K562 (cell line): Measurements from ENCODE around the gene SERPIND1. TPM values are rescaled to one million over a fixed set of nuclear protein-coding genes. Genes with fewer than 3 reads are reported as not detected.
A peak's percentile ranks its signal among the peaks of the same experiment; 100 is the strongest.

Experiments
- ATAC-seq: fragments of 200-7000 bp; cut with Tn5 transposase; 3 replicates; pipeline ENCODE4 v1.9.1; 2020; ENCODE audit warnings: moderate library complexity
- BruUV-seq: library from RNA; stranded (reverse); fragments of 400-500 nt; replicated peaks from 2 replicates; lab custom pipeline; 2021; lab: Mats Ljungman, UMichigan
- CTCF ChIA-PET: fragments of 300-600 bp; formaldehyde crosslinking; extraction: SDS; loops from one replicate; lab custom pipeline; 2021; ENCODE audit warnings: low intra/inter-chr PET ratio; lab: Yijun Ruan, JAX
- POLR2A ChIA-PET: fragments of 300-600, 350-650 bp; sonication (Branson Sonifier 250); formaldehyde crosslinking; extraction: SDS; loops from one replicate; lab custom pipeline; 2021; ENCODE audit warnings: antibody characterized with exemption, inconsistent platforms; lab: Yijun Ruan, JAX
- DNase-seq, 4 experiments: peaks; one replicate each; pipeline versions ENCODE4 v3.0.0 to v3.0.0-alpha.2; 2011 to 2018; ENCODE audit warnings: low spot score in 3 of 4, mixed read lengths in 3 of 4; ENCODE audit errors: extremely low read depth in 1 of 4
- FAIRE-seq: peaks from 2 replicates; lab custom pipeline; 2011; peaks lifted over from hg19 to GRCh38; lab: Jason Lieb, UNC
- H2AFZ ChIP-seq: 2 replicates; pipeline ENCODE4 v1.6.0; 2011; ENCODE audit warnings: low read depth, low read length, control low read depth, inconsistent platforms
- H3K27ac ChIP-seq: fragments of 200-600 bp; 3 replicates; pipeline ENCODE4 v1.8.0; 2011; ENCODE audit warnings: low read depth, mild to moderate bottlenecking, control low read depth, inconsistent platforms, low read length, moderate library complexity, mixed read lengths; ENCODE audit errors: extremely low read depth
- H3K27me3 ChIP-seq, 2 experiments: fragments of 300-600 bp in 1 of 2; 2 replicates in 1 of 2; 3 replicates in 1 of 2; pipeline versions ENCODE4 v1.6.0 to v1.8.0; 2011; ENCODE audit warnings: inconsistent platforms in 2 of 2, low read length in 2 of 2, mild to moderate bottlenecking in 1 of 2, mixed read lengths in 1 of 2, moderate library complexity in 1 of 2; ENCODE audit not compliant: control insufficient read depth in 2 of 2, insufficient read depth in 2 of 2
- H3K36me3 ChIP-seq: fragments of 300-600 bp; 3 replicates; pipeline ENCODE4 v1.8.0; 2011; ENCODE audit warnings: mild to moderate bottlenecking, low read length, inconsistent platforms; ENCODE audit not compliant: control insufficient read depth, insufficient read depth
- H3K4me1 ChIP-seq, 2 experiments: fragments of 200-600 bp in 1 of 2; replicated peaks in 1 of 2; 2 replicates in 1 of 2; 3 replicates in 1 of 2; pipeline versions ENCODE4 v1.5.1 to v1.8.0; 2011; ENCODE audit warnings: inconsistent platforms in 2 of 2, low read length in 2 of 2, mild to moderate bottlenecking in 1 of 2, mixed read lengths in 1 of 2, moderate library complexity in 1 of 2; ENCODE audit not compliant: control insufficient read depth in 2 of 2, insufficient read depth in 2 of 2
- H3K4me2 ChIP-seq: 2 replicates; pipeline ENCODE4 v1.6.1; 2011; ENCODE audit warnings: low read length, control low read depth, inconsistent platforms, mixed read lengths; ENCODE audit not compliant: insufficient read depth
- H3K4me3 ChIP-seq: fragments of 200-600 bp; sonication (generic), shearing (Covaris generic); 2 replicates; pipeline ENCODE4 v1.5.1; 2016; ENCODE audit warnings: control low read depth, inconsistent platforms
- H3K79me2 ChIP-seq: fragments of 200-600 bp; 3 replicates; pipeline ENCODE4 v1.8.0; 2011; ENCODE audit warnings: low read length, inconsistent platforms; ENCODE audit not compliant: control insufficient read depth, insufficient read depth
- H3K9ac ChIP-seq, 2 experiments: 2 replicates each; pipeline versions ENCODE4 v1.6.0 to v1.6.1; 2011; ENCODE audit warnings: low read depth in 2 of 2, low read length in 2 of 2, control low read depth in 1 of 2, inconsistent platforms in 1 of 2, mild to moderate bottlenecking in 1 of 2, mixed read lengths in 1 of 2; ENCODE audit not compliant: insufficient read depth in 1 of 2
- H3K9me1 ChIP-seq: one replicate; pipeline ENCODE4 v1.6.0; 2011; ENCODE audit warnings: inconsistent platforms, mild to moderate bottlenecking, low read length, moderate library complexity; ENCODE audit not compliant: control insufficient read depth, insufficient read depth
- H3K9me3 ChIP-seq: replicated peaks from 2 replicates; pipeline ENCODE4 v1.5.1; 2011; ENCODE audit warnings: low read depth, low read length, inconsistent platforms; ENCODE audit not compliant: control insufficient read depth, insufficient read depth
- H4K20me1 ChIP-seq: replicated peaks from 2 replicates; pipeline ENCODE4 v1.6.1; 2011; ENCODE audit warnings: low read length, inconsistent platforms, mixed read lengths; ENCODE audit not compliant: control insufficient read depth, insufficient read depth
- BMI1 ChIP-seq: fragments of 150-350 bp; IDR thresholded peaks from 2 replicates; pipeline ENCODE4 v1.6.1; 2014; ENCODE audit warnings: low read length
- CBFB ChIP-seq: sonication (generic); formaldehyde crosslinking; IDR thresholded peaks from 2 replicates; pipeline ENCODE4 v1.4.0; 2020; ENCODE audit warnings: mild to moderate bottlenecking, missing genetic modification reagents
- DMBX1 ChIP-seq: fragments of 250-450 bp; sonication (Bioruptor Pico); IDR thresholded peaks from 2 replicates; pipeline ENCODE4 v1.8.0; 2022; ENCODE audit warnings: inconsistent platforms, mild to moderate bottlenecking, moderate library complexity, borderline replicate concordance
- E2F6 ChIP-seq, 2 experiments: IDR thresholded peaks; 2 replicates each; pipeline ENCODE4 v1.6.1; 2011; ENCODE audit warnings: borderline replicate concordance in 1 of 2, control low read depth in 1 of 2, low read depth in 1 of 2, low read length in 1 of 2, mild to moderate bottlenecking in 1 of 2, mixed read lengths in 1 of 2, moderate library complexity in 1 of 2; ENCODE audit not compliant: insufficient read depth in 1 of 2, insufficient read length in 1 of 2, poor library complexity in 1 of 2, severe bottlenecking in 1 of 2; ENCODE audit errors: extremely low read depth in 1 of 2
- HDGF ChIP-seq: fragments of 450-650 bp; IDR thresholded peaks from 2 replicates; pipeline ENCODE4 v1.6.1; 2016
- HNRNPLL ChIP-seq: fragments of 200-400 bp; formaldehyde crosslinking; IDR thresholded peaks from 2 replicates; pipeline ENCODE4 v1.6.1; 2017; ENCODE audit warnings: low read length, low read depth, mild to moderate bottlenecking; ENCODE audit not compliant: poor library complexity, severe bottlenecking
- MED1 ChIP-seq: sonication (generic); formaldehyde crosslinking; IDR thresholded peaks from 2 replicates; pipeline ENCODE4 v1.8.1; 2023; ENCODE audit warnings: missing genetic modification reagents, borderline replicate concordance
- MYBL2 ChIP-seq, 2 experiments: fragments of 450-650 bp in 1 of 2; sonication (generic) in 1 of 2; formaldehyde crosslinking in 1 of 2; IDR thresholded peaks; 2 replicates each; pipeline versions ENCODE4 v1.6.1 to v1.8.1; 2017 to 2022; ENCODE audit warnings: borderline replicate concordance in 1 of 2, inconsistent platforms in 1 of 2, low read depth in 1 of 2, mild to moderate bottlenecking in 1 of 2, missing genetic modification reagents in 1 of 2, moderate library complexity in 1 of 2
- PBX2 ChIP-seq, 2 experiments: IDR thresholded peaks in 1 of 2; conservative IDR thresholded peaks in 1 of 2; 2 replicates each; pipeline ENCODE4 v1.6.1; 2016; ENCODE audit warnings: low read depth in 2 of 2, mild to moderate bottlenecking in 1 of 2, missing compliant biosample characterization in 1 of 2, missing genetic modification characterization in 1 of 2, moderate library complexity in 1 of 2
- PHB ChIP-seq: fragments of 250-450 bp; sonication (Bioruptor Pico); IDR thresholded peaks from 2 replicates; pipeline ENCODE4 v1.5.0; 2021
- PPARD ChIP-seq: fragments of 250-450 bp; sonication (Bioruptor Pico); IDR thresholded peaks from 2 replicates; pipeline ENCODE4 v1.8.0; 2022; ENCODE audit warnings: inconsistent platforms, mild to moderate bottlenecking, moderate library complexity
- RFX1 ChIP-seq: fragments of 450-650 bp; IDR thresholded peaks from 2 replicates; pipeline ENCODE4 v1.6.1; 2016; ENCODE audit warnings: mild to moderate bottlenecking, moderate library complexity
- SETDB1 ChIP-seq: IDR thresholded peaks from one replicate; pipeline ENCODE4 v1.6.1; 2012; ENCODE audit warnings: low read length, control low read depth, inconsistent platforms
- STAT5B ChIP-seq: fragments of 250-450 bp; sonication (Bioruptor Pico); IDR thresholded peaks from 2 replicates; pipeline ENCODE4 v1.8.0; 2021; ENCODE audit warnings: mild to moderate bottlenecking, inconsistent platforms
- WHSC1 ChIP-seq: IDR thresholded peaks from one replicate; pipeline ENCODE4 v1.6.1; 2012; ENCODE audit warnings: low read length, control low read depth, inconsistent platforms
- ZC3H8 ChIP-seq: fragments of 450-650 bp; IDR thresholded peaks from 2 replicates; pipeline ENCODE4 v1.6.1; 2017
- ZEB2 ChIP-seq: fragments of 450-650 bp; IDR thresholded peaks from 2 replicates; pipeline ENCODE4 v1.6.1; 2016
- ZNF436 ChIP-seq: fragments of 250-450, 450-650 bp; sonication (Bioruptor Pico); formaldehyde crosslinking; IDR thresholded peaks from 2 replicates; pipeline ENCODE4 v1.7.0; 2020; ENCODE audit warnings: mild to moderate bottlenecking
- ZNF449 ChIP-seq: fragments of 250-450 bp; sonication (Bioruptor Pico); IDR thresholded peaks from 2 replicates; pipeline ENCODE4 v1.8.0; 2022; ENCODE audit warnings: moderate library complexity, mild to moderate bottlenecking, inconsistent platforms
- WGBS: fragments of 100-300 bp; shearing (Covaris generic); methylation state at CpG from one replicate; pipeline ENCODE4 v1.1.6; 2016; ENCODE audit warnings: low coverage, mixed read lengths; ENCODE audit not compliant: insufficient coverage; ENCODE audit errors: missing lambda C conversion rate; 5-methylcytosine and 5-hydroxymethylcytosine counted together
- in situ Hi-C: fragments of 300-500 bp; cut with MboI; formaldehyde crosslinking; loops from 4 replicates; pipeline ENCODE4 v1.15.0; 2018; ENCODE audit warnings: inconsistent platforms, mixed read lengths
- intact Hi-C: fragments of 100-400 bp; cut with micrococcal nuclease; formaldehyde crosslinking; loops from 2 replicates; pipeline ENCODE4 v1.14.2; 2022
- polyA plus RNA-seq, 8 experiments: library from polyadenylated mRNA; depleted of rRNA in 4 of 8; stranded (reverse) in 5 of 8; unstranded in 3 of 8; fragments of >200 nt; fragmentation: Nextera tagmentation in 2 of 8; fragmentation: Illumina TruSeq in 1 of 8; extraction: Ambion mirVana in 2 of 8; extraction: Trizol in 1 of 8; gene quantifications; 2 replicates each; pipeline versions ENCODE4 v1.2.1 to v1.2.3, GENCODE V29; 2011 to 2014; ENCODE audit warnings: inconsistent platforms in 1 of 8, missing spikeins in 1 of 8
- total RNA-seq, 7 experiments: library from RNA; depleted of rRNA in 6 of 7; stranded (reverse); fragments of >200 nt in 6 of 7; fragmentation: Illumina TruSeq in 2 of 7; extraction: Trizol in 2 of 7; gene quantifications; 2 replicates each; pipeline versions ENCODE4 v1.2.1 to v1.2.3, GENCODE V29; 2011 to 2021; ENCODE audit warnings: low replicate concordance in 1 of 7

The SERPIND1 gene
- total and polyA plus RNA-seq, 9 of the 15 experiments (the other 6 are each of a cell fraction or from before 2014, with no cell fraction given) = 0.04 to 0.11 (median 0.09) TPM; not detected in 6

GRCh38 chr22:20764471-20764720 lies 9.5 kb upstream of the SERPIND1 start:
- H3K79me2 ChIP-seq = no peaks in the 10 kb centered on the region
- FAIRE-seq = no peak
- no peak overlapping the region for H3K9ac ChIP-seq
- H3K27ac ChIP-seq = no peak overlapping the region
- peaks cover 11% of the 10 kb centered on the region for H3K9me1 ChIP-seq
- intact Hi-C loops = loop anchor here (5.0 kb wide), 1 partner anchor 42 kb away; no protein-coding TSS in a partner anchor
- WGBS = 89% methylated on average over 7 of the region's 7 CpGs
- no peak for DNase-seq
- ChIA-PET POLR2A (interaction anchor here (1.1 to 3.6 kb wide), 6 partner anchors 10 to 34 kb away, joined by 3 to 21 read pairs (median 6); partner anchors contain the start of gene SERPIND1), CTCF (no interaction called here)
- BruUV-seq = no TSS peak
- no peaks in the 10 kb centered on the region for H3K9me3 ChIP-seq
- ATAC-seq = no peak
- in situ Hi-C loops = no loop called here
- no peak overlapping the region for H3K4me2 ChIP-seq
- H4K20me1 ChIP-seq = no peaks in the 10 kb centered on the region; the same call in 1 of the 2 replicates
- peaks cover 61% of the 10 kb centered on the region for H3K36me3 ChIP-seq
- H3K4me3 ChIP-seq = no peak overlapping the region
- peaks cover 7 to 8% of the 10 kb centered on the region in 2 experiments; a peak in 4 of 5 replicates for H3K4me1 ChIP-seq
- H3K27me3 ChIP-seq = no peaks in the 10 kb centered on the region
- H2AFZ ChIP-seq = no peak overlapping the region
- TF ChIP-seq MYBL2 (IDR thresholded peaks at IDR 0.05; ENCODE audit: low read depth) (no peak), MYBL2 (CRISPR knock-in tag; IDR thresholded peaks at IDR 0.05; ENCODE audit: borderline replicate concordance) (0 out of 2 replicates have a peak, but pooled peaks have one; percentile 25), HNRNPLL (peak; percentile 14), PPARD (CRISPR knock-in tag) (no peak), PBX2 (CRISPR knock-in tag; IDR thresholded peaks at IDR 0.05; ENCODE audit: low read depth) (no peak), PBX2 (tag; conservative IDR thresholded peaks at IDR 0.05; ENCODE audit: low read depth) (no peak), MED1 (CRISPR knock-in tag) (no peak), ZNF449 (no peak), BMI1 (no peak), SETDB1 (no peak), RFX1 (no peak), ZNF436 (no peak), HDGF (no peak), STAT5B (no peak), E2F6 (IDR thresholded peaks at IDR 0.05; ENCODE audit: borderline replicate concordance in 1 of 2, extremely low read depth in 1 of 2, insufficient read depth in 1 of 2, insufficient read length in 1 of 2, low read depth in 1 of 2, low read length in 1 of 2, poor library complexity in 1 of 2, severe bottlenecking in 1 of 2) (no peak), ZC3H8 (no peak), DMBX1 (CRISPR knock-in tag) (no peak), WHSC1 (peak; percentile 80), PHB (CRISPR knock-in tag) (no peak), CBFB (CRISPR knock-in tag) (no peak), ZEB2 (no peak)
